KBM-7 (cell line): ENCODE results near the gene ZBTB16.

Source experiments
- DNase-seq: peaks from one replicate; pipeline ENCODE4 v3.0.0-alpha.2; 2015
- in situ Hi-C: fragments of 300-500 bp; cut with MboI; formaldehyde crosslinking; loops from 2 replicates; pipeline ENCODE4 v1.14.3; 2020; ENCODE audit warnings: low sequenced_read_pairs, low pct_unique_long_range_greater_than_20kb, mixed read lengths

ZBTB16 gene

DNA sequence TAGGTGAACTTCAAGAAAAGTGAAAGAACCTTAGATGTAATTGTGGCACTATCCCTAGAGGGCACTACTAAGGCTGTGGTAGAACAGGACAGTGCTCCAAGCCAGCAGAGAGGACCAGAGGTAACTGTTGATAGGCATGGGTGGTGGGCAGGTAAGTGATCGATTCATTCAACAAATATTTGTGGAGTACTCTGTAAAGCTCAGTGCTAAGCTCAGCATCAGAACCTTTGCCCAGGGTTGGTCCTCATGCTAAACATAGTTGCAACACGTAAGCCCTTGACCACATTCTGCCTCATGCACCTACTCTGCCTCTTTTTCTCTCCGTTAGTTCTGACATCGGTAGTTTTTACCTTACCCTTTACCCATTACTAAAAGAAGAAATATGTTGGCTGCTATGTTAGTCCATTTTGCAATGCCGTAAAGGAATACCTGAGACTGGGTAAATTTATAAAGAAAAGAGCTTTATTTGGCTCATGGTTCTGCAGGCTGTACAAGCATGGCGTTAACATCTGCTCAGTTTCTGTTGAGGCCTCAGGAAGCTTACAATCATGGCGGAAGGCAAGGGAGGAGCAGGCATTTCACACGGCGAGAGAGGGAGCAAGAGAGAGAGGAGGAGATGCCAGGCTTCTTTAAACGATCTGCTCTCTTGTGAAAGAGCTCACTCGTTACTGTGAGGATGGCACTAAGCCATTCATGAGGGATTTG lies 218.3 kb downstream of the ZBTB16 start:
- in situ Hi-C loops = no loop called here
- DNase-seq = no peak

- in situ Hi-C loops = no loop called here
- no peak for DNase-seq
Measured at GRCh38 chr11:114278342-114279065, 219.0 kb downstream of the ZBTB16 start.

DNA sequence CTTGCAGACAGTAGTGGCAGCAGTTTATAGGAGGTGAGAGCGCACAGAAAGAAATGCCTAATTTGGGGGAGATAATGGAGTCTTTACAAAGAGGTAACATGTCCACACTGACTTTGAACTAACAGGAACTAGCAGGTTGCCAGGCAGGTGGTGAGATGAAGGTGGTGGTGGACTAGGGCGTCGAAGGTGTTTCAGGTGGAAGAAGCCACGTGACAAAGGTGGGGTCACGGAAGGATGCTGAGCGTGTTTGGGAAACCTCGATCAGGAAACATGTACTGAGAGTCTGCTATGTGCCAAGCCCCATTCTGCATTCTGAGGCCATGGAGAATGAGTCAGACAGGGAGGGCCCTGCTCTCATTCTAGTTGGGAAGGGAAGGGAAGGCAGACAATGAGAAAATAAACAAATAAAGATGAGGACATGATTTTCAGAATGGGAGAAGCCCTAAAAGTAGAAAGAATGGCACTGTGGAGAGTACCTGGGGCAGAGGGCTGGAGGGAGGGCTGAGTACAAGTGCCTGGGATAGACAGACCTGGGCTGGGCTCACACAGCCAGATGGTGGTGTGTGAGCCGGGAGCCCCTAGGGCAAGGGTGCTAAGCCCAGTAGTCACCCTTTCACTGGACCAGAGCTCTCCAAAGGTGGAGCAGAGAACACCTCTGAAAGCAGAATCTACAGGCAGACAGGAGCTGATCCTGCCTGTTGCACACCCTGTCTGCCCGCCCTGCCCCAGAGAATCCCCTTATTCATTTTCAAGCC lies 220.5 kb downstream of the ZBTB16 start:
- in situ Hi-C loops = no loop called here
- DNase-seq = no peak

- DNase-seq = peak; percentile 62
- in situ Hi-C loops = no loop called here
Measured at GRCh38 chr11:114280696-114281095, 221.2 kb downstream of the ZBTB16 start.

DNA sequence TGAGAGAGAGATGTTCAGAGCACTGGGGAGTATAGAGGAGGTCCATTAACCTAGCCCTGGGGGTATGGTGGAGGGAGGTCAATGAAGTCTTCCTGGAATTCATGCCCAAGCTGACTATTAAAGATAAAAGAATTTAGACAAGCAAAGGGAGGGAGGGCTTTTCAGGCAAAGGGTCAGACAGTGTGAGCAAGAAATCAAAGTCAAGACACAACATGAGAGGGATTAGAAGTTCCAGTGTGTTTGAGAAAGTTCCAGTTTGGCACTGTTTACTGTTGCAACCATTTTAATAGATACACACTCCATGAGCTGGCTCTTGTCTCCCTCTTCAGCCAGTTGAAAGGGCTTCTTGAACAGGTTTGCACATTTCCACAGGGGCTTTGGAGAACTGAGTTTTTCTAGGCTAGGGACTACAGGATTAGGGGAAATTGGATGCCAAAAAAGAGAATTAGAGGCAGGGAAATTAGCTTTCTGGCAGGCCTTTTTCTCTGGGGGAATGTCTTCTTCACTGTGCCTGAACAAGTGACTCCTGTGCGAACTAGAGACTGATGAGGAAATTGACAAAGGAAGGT lies 222.0 kb downstream of the ZBTB16 start:
- in situ Hi-C loops = no loop called here
- no peak for DNase-seq

DNA sequence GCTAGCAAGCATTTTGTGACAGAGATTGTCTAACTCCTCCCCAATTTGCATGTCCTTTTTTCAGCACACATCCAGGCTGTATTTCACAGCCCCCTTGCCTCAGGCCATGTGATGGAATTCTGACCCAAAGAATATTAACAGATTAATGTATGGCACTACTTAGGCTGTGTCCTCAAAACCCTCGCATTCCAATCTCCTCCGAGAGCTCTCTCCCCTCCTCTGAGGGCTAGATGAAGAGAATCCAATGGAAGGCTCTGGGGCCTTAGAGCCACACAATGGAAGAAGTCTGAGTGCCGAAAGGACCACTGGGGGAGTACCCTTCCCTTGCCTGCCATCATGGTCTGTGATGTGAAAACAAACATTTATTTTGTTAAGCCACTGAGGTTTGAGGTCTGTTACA lies 223.0 kb downstream of the ZBTB16 start:
- DNase-seq = no peak
- in situ Hi-C loops = no loop called here

GRCh38 chr11:114283422-114283821 lies 223.9 kb downstream of the ZBTB16 start:
- in situ Hi-C loops = no loop called here
- no peak for DNase-seq

- in situ Hi-C loops = no loop called here
- DNase-seq = no peak
Measured at GRCh38 chr11:114284021-114284420, 224.5 kb downstream of the ZBTB16 start.

GRCh38 chr11:114284914-114285313 lies 225.4 kb downstream of the ZBTB16 start:
- in situ Hi-C loops = no loop called here
- DNase-seq = no peak

DNA sequence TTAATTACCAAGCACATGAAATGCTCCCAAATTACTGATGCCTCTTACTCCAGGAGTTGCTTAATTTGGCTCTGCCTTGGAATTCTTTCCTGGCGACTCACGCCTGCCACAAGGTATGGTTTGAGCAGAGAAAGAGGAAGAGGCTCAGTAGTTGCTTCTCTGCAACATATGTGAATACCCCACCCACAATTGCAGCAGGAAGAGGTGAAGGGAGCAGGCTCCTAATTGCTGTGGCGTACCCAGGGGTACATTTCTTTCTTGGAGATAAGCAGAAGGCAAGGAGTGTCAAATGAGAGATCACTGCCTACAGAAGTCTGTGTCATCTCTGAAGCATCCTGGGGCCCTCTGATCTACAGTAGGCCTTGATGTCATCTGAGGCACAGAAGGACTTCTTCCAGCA lies 226.1 kb downstream of the ZBTB16 start:
- DNase-seq = no peak
- in situ Hi-C loops = no loop called here

GRCh38 chr11:114286229-114286628 lies 226.7 kb downstream of the ZBTB16 start:
- in situ Hi-C loops = no loop called here
- DNase-seq = no peak

- in situ Hi-C loops = no loop called here
- DNase-seq = no peak
Measured at GRCh38 chr11:114287154-114287553, 227.6 kb downstream of the ZBTB16 start.

DNA sequence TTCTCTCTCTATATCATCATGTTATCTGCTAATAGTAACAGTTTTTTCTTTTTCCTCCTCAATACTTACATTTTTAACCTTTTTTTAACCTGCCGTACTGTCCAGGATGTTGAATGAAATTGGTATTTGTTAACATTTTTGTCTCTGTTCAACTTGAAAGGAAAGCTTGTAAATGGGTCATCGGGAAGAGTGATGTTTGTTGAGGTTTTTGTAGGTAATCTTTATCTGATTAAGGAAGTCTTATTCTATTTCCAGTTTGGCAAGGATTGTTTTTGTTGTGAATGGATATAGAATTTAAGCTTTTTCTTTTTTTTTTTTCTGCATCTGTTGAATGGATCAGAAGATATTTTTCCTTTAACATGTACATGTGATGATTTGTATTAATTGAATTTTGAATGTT lies 228.6 kb downstream of the ZBTB16 start:
- in situ Hi-C loops = no loop called here
- no peak for DNase-seq

DNA sequence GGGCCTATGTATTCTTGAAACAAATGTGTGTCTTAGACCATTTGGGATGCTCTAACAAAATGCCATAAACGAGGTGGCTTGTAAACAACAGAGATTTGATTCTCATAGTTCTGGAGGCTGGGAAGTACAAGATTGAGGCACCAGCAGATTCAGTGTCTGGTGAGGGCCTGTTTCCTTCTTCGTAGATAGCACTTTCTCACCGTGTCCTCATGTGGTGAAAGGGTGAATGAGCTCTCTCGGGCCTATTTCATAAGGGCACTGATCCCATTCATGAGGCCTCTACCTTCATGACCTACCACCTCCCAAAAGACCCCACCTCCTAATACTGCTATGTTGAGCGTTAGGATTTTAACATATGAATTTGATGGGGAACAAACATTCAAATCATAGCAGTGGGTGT lies 230.3 kb downstream of the ZBTB16 start:
- DNase-seq = no peak
- in situ Hi-C loops = no loop called here

DNA sequence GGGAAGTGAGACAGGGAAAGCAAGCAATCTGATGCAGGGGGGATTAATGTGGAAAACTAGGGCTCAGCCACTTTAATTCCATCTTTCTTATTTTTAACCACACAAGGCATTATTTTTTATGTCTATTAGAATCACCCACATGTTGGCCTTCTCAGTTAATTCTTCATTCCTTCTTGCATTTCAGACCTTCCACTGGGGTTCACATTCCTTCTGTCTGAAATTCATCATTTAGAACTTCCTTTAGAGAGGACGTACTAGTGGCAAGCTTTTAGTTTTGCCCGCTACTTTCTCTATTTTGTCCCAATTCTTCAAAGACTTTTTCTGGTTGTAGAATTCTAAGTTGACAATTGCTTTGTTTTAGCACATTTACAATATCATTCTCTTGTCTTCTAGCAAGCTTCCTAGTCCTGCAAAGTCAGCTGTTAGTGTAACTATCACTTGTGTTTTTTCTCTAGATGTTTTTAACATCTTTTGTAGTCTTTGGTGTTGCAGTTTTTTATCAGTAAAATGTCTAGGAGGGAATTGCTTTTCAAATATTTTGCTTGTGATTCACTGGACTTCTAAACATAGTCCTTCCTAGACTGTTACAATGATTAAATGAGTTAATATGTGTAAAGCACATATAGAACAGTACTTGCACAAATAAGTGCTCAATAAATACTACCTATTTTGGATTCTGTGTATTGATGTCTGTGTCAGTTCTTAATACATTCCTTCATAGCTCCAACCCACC lies 231.2 kb downstream of the ZBTB16 start:
- DNase-seq = no peak
- in situ Hi-C loops = no loop called here

DNA sequence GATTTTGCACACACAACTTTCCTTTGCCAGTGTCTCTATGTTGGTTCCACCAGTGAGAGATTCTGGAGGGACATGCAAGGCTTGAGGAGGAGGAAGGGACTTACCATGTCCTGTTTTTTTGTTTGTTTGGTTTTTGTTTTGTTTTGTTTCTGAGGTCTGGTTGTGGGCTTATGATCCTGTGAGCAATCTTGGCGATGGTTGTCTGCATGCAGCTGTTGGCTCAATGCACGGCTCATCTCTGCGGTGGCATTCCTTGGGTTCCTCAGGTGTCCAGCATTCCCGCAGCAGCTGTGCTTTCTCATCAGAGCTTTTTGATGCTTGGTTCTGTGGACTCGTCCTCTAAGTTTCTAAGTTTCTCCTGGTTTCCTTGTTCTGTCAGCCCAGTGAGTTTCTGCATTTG lies 231.9 kb downstream of the ZBTB16 start:
- no peak for DNase-seq
- in situ Hi-C loops = no loop called here

GRCh38 chr11:114291842-114292680 lies 232.6 kb downstream of the ZBTB16 start:
- in situ Hi-C loops = no loop called here
- no peak for DNase-seq

GRCh38 chr11:114293201-114293711 lies 233.7 kb downstream of the ZBTB16 start:
- DNase-seq = no peak
- in situ Hi-C loops = no loop called here
